Measurements from ENCODE around the gene RAB3GAP1. TPM values are rescaled to one million over a fixed set of nuclear protein-coding genes. Genes with fewer than 3 reads are reported as not detected.

Gene RAB3GAP1
- polyA plus RNA-seq, 1 donor (not counting 4 experiments of a cell fraction or from before 2014, with no cell fraction given): 41.6 TPM

- dilution Hi-C loops (cut with MboI; ENCODE audit: extremely low pct_ligation_motif_present, low sequenced_read_pairs): no loop called here
- H3K27me3 ChIP-seq (ENCODE audit: control insufficient read depth, extremely low read depth, insufficient read depth, low read length): no peaks in the 10 kb centered on the region
- no peak for DNase-seq (ENCODE audit: low read depth, low spot score)
- H3K36me3 ChIP-seq (ENCODE audit: control insufficient read depth in 2 of 2, extremely low read depth in 1 of 2, insufficient read depth in 2 of 2, low read length in 2 of 2): peaks cover 10 to 22% of the 10 kb centered on the region in 2 experiments
- H4K20me1 ChIP-seq (ENCODE audit: control insufficient read depth, extremely low read depth, insufficient read depth, low read length): no peaks in the 10 kb centered on the region
- H3K27ac ChIP-seq (ENCODE audit: control insufficient read depth, insufficient read depth, low read length): no peak overlapping the region
- H3K9ac ChIP-seq (ENCODE audit: control insufficient read depth, extremely low read depth, insufficient read depth, low read length): no peak overlapping the region
- H3K4me2 ChIP-seq (ENCODE audit: control insufficient read depth, extremely low read depth, insufficient read depth, low read depth, low read length): no peak overlapping the region
- H3K79me2 ChIP-seq (ENCODE audit: control insufficient read depth, insufficient read depth, low read length): peaks cover 2% of the 10 kb centered on the region
- no peaks in the 10 kb centered on the region for H3K4me1 ChIP-seq (ENCODE audit: control insufficient read depth, extremely low read depth, insufficient read depth, low read length)
- H3K9me1 ChIP-seq (ENCODE audit: control insufficient read depth, extremely low read depth, insufficient read depth, low read length): no peaks in the 10 kb centered on the region
- TF ChIP-seq EZH2 (IDR thresholded peaks at IDR 0.05; ENCODE audit: low read length) (no peak), CTCF (optimal IDR thresholded peaks at IDR 0.05 in 1 of 3, IDR thresholded peaks at IDR 0.05 in 1 of 3, conservative IDR thresholded peaks at IDR 0.05 in 1 of 3; ENCODE audit: extremely low read depth in 1 of 3, insufficient read depth in 2 of 3, low read length in 3 of 3) (no peak)
- no peak for FAIRE-seq
- no peak overlapping the region for H2AFZ ChIP-seq (ENCODE audit: control insufficient read depth, low read length)
- no peaks in the 10 kb centered on the region for H3K9me3 ChIP-seq (ENCODE audit: control insufficient read depth, low read depth, low read length)
- H3K4me3 ChIP-seq (ENCODE audit: control insufficient read depth in 2 of 3, extremely low read depth in 1 of 3, insufficient read depth in 2 of 3, low read depth in 1 of 3, low read length in 3 of 3): no peak overlapping the region
Observed at GRCh38 chr2:135152361-135152760, 100.3 kb downstream of the RAB3GAP1 start.

DNA sequence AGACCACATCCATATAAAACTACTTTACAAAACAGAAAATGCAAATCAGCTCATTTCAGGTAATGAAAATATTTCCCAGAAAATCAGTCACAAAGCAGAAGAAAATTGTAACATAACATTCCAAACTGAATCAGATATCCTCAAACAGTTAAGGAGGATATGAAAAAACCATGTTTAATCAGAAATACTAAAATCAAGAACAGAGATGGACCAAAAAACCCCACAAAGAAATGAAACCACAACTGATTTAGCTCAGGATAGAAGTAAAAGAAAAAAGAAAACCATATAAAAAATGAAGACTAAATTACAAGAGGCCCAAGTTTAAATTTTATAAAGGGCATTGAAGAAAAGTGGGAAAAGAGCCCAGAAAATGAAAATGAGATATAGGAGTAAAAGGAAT is 102.9 kb downstream of the RAB3GAP1 start:
- dilution Hi-C loops (cut with MboI; ENCODE audit: extremely low pct_ligation_motif_present, low sequenced_read_pairs): no loop called here
- H3K27ac ChIP-seq (ENCODE audit: control insufficient read depth, insufficient read depth, low read length): no peak overlapping the region
- TF ChIP-seq CTCF (optimal IDR thresholded peaks at IDR 0.05 in 1 of 3, IDR thresholded peaks at IDR 0.05 in 1 of 3, conservative IDR thresholded peaks at IDR 0.05 in 1 of 3; ENCODE audit: extremely low read depth in 1 of 3, insufficient read depth in 2 of 3, low read length in 3 of 3) (no peak), EZH2 (IDR thresholded peaks at IDR 0.05; ENCODE audit: low read length) (no peak)
- no peak overlapping the region for H2AFZ ChIP-seq (ENCODE audit: control insufficient read depth, low read length)
- H3K9me1 ChIP-seq (ENCODE audit: control insufficient read depth, extremely low read depth, insufficient read depth, low read length): no peaks in the 10 kb centered on the region
- peaks cover 14 to 25% of the 10 kb centered on the region in 2 experiments for H3K36me3 ChIP-seq (ENCODE audit: control insufficient read depth in 2 of 2, extremely low read depth in 1 of 2, insufficient read depth in 2 of 2, low read length in 2 of 2)
- FAIRE-seq (no peak), DNase-seq (ENCODE audit: low read depth, low spot score) (no peak)
- no peak overlapping the region for H3K4me3 ChIP-seq (ENCODE audit: control insufficient read depth in 2 of 3, extremely low read depth in 1 of 3, insufficient read depth in 2 of 3, low read depth in 1 of 3, low read length in 3 of 3)
- no peaks in the 10 kb centered on the region for H3K27me3 ChIP-seq (ENCODE audit: control insufficient read depth, extremely low read depth, insufficient read depth, low read length)
- H3K79me2 ChIP-seq (ENCODE audit: control insufficient read depth, insufficient read depth, low read length): no peaks in the 10 kb centered on the region
- no peaks in the 10 kb centered on the region for H4K20me1 ChIP-seq (ENCODE audit: control insufficient read depth, extremely low read depth, insufficient read depth, low read length)
- H3K4me2 ChIP-seq (ENCODE audit: control insufficient read depth, extremely low read depth, insufficient read depth, low read depth, low read length): no peak overlapping the region
- H3K9ac ChIP-seq (ENCODE audit: control insufficient read depth, extremely low read depth, insufficient read depth, low read length): no peak overlapping the region
- H3K4me1 ChIP-seq (ENCODE audit: control insufficient read depth, extremely low read depth, insufficient read depth, low read length): no peaks in the 10 kb centered on the region
- H3K9me3 ChIP-seq (ENCODE audit: control insufficient read depth, low read depth, low read length): no peaks in the 10 kb centered on the region

All from keratinocyte (primary cell).